C4-2B (cell line): Measurements from ENCODE around the gene MRPL46.

Source experiments
- H3K27ac ChIP-seq: fragments of 450-650 bp; 2 replicates; pipeline ENCODE4 v1.5.1; 2017
- CTCF ChIP-seq: fragments of 450-650 bp; conservative IDR thresholded peaks from 2 replicates; pipeline ENCODE4 v1.5.1; 2017; ENCODE audit warnings: mild to moderate bottlenecking
- ZFX ChIP-seq: fragments of 450-650 bp; IDR thresholded peaks from 2 replicates; pipeline ENCODE4 v1.6.1; 2017

The MRPL46 gene

GRCh38 chr15:88490036-88490435 lies 22.8 kb upstream of the MRPL46 start:
- H3K27ac ChIP-seq: no peak overlapping the region
- no peak for TF ChIP-seq CTCF
- no peak for TF ChIP-seq ZFX

- H3K27ac ChIP-seq: no peak overlapping the region
- TF ChIP-seq CTCF (no peak), ZFX (no peak)
These were observed 22.1 kb upstream of the MRPL46 start for GRCh38 chr15:88489321-88489720.

- no peak for TF ChIP-seq ZFX
- TF ChIP-seq CTCF: no peak
- no peak overlapping the region for H3K27ac ChIP-seq
These were observed 20.8 kb upstream of the MRPL46 start for GRCh38 chr15:88487796-88488523.

GRCh38 chr15:88487178-88487795 lies 20.1 kb upstream of the MRPL46 start:
- no peak overlapping the region for H3K27ac ChIP-seq
- TF ChIP-seq CTCF: no peak
- no peak for TF ChIP-seq ZFX

- no peak overlapping the region for H3K27ac ChIP-seq
- TF ChIP-seq CTCF (no peak), ZFX (no peak)
These were observed 17.6 kb upstream of the MRPL46 start for GRCh38 chr15:88484682-88485331.

GRCh38 chr15:88482263-88482662 lies 15.1 kb upstream of the MRPL46 start:
- H3K27ac ChIP-seq: no peak overlapping the region

More at GRCh38 chr15:88482263-88482662, 15.1 kb upstream of the MRPL46 start:
- no peak for TF ChIP-seq ZFX
- TF ChIP-seq CTCF: no peak
